ENCODE measurements around the gene JAG1. TPM values are rescaled to one million over a fixed set of nuclear protein-coding genes. Genes with fewer than 3 reads are reported as not detected.

The JAG1 gene
- total RNA-seq, 4 donors from 2014 or later, result 64.2 to 153 (median 85.7) TPM

DNA sequence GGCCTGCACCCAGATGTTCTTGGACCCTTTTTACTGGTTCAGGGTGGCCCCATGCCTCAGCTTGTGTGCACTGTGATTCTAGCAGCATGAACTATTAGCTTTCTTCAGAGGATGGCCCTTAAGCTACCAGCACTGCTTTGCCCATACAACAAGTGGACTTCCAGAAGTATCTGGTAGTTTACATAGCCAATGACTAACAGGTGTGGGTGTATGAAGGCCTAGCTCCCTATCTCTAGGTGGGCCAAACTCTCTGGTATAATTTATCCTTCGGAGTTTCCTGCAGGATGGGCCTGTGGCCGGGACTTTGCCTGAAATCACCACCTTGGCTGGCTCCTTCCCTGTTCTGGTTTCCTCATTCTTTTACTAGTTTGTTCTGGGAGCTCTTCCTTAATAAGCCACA is 26.1 kb upstream of the JAG1 start:
- ATAC-seq (ENCODE audit: low FRiP score) (no peak), DNase-seq (ENCODE audit: low spot score) (no peak)
- TF ChIP-seq, protein P1, sequence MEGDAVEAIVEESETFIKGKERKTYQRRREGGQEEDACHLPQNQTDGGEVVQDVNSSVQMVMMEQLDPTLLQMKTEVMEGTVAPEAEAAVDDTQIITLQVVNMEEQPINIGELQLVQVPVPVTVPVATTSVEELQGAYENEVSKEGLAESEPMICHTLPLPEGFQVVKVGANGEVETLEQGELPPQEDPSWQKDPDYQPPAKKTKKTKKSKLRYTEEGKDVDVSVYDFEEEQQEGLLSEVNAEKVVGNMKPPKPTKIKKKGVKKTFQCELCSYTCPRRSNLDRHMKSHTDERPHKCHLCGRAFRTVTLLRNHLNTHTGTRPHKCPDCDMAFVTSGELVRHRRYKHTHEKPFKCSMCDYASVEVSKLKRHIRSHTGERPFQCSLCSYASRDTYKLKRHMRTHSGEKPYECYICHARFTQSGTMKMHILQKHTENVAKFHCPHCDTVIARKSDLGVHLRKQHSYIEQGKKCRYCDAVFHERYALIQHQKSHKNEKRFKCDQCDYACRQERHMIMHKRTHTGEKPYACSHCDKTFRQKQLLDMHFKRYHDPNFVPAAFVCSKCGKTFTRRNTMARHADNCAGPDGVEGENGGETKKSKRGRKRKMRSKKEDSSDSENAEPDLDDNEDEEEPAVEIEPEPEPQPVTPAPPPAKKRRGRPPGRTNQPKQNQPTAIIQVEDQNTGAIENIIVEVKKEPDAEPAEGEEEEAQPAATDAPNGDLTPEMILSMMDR (IDR thresholded peaks at IDR 0.05), result no peak

DNA sequence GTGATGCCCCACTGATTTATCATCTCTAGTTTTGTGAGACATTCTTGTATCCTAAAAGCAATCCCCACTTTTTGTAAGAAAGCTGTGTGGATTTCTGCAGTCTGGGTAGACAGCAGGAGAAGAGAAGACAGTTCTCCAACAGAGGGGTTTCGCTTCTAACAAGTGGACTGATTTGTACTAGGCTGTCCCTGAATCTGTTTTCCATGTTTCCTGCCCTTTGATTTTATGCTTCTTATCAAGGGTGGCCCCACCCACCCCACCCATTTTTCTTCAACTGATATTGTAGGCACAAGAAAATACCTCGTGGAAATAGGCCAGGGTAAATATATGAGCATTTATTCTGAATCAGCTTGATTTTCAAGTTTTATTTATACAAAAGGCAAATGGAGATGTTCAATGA is 25.7 kb upstream of the JAG1 start:
- ATAC-seq (ENCODE audit: low FRiP score) (no peak), DNase-seq (ENCODE audit: low spot score) (no peak)
- TF ChIP-seq, protein P1 (IDR thresholded peaks at IDR 0.05), result no peak

DNA sequence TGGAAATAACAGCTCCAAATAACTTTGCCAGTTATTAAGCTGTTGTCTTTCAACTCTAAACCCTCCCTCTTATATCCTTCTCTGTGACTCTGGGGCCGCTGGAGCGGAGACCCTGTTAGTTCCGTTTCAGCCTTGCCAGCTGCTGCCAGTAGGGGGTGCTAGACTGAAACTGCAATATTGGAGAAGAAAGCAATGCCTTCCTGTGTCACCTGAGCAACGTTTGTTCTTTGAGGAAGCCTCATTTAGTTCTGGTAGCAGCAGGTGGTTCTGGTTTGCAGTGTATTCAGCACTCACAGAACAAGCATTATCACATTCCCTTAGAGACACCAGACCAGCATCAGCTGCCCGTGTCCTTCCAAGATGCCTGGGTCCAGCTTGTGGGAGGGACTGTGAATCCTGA is 22.9 kb upstream of the JAG1 start:
- no peak for ATAC-seq (ENCODE audit: low FRiP score)
- DNase-seq (ENCODE audit: low spot score), result no peak
- TF ChIP-seq, protein P1 (IDR thresholded peaks at IDR 0.05), result no peak

DNA sequence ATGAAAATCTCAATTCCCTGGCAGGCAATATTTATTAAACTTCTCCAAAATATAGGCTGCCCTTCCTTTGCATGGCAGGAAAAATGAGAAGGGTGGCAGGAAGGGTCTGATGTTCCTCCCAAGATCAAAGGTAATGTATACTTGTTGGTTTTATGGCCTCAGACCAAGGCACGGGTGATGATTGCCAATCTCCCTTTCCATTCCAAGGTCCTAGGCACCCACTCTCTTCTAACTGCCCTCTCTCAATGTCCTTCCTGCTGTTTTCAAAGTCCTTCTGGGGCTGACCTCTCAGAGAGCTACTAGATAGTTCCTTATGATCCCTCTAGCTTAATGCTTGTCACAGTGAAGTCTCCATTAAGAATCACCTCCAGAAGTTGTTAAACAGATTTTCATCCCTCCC is 15.6 kb upstream of the JAG1 start:
- TF ChIP-seq, protein P1 (IDR thresholded peaks at IDR 0.05), result no peak
- no peak for DNase-seq (ENCODE audit: low spot score)

DNA sequence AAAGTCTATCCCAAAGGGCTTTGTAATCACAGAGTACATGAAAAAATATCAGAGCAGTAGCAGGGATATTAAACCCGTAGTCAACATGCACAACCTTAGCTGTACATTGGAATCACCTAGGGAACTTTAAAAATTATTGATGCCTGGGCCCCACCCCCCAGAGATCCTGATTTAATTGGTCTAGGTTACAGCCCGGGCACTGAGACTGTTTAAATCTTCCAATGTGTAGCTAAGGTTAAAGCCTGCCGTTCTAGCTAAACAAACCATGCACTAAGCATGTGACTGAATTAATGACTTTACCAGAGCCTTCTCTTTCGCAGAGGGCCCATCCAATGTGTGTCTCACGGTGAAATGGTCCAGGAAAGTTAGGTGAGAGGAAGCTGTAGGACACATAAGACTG is 14.1 kb upstream of the JAG1 start:
- TF ChIP-seq, protein P1 (IDR thresholded peaks at IDR 0.05), result no peak
- ATAC-seq (ENCODE audit: low FRiP score), result no peak
- DNase-seq (ENCODE audit: low spot score), result no peak

More for the DNA sequence above, 15.6 kb upstream of the JAG1 start:
- ATAC-seq (ENCODE audit: low FRiP score), result no peak

DNA sequence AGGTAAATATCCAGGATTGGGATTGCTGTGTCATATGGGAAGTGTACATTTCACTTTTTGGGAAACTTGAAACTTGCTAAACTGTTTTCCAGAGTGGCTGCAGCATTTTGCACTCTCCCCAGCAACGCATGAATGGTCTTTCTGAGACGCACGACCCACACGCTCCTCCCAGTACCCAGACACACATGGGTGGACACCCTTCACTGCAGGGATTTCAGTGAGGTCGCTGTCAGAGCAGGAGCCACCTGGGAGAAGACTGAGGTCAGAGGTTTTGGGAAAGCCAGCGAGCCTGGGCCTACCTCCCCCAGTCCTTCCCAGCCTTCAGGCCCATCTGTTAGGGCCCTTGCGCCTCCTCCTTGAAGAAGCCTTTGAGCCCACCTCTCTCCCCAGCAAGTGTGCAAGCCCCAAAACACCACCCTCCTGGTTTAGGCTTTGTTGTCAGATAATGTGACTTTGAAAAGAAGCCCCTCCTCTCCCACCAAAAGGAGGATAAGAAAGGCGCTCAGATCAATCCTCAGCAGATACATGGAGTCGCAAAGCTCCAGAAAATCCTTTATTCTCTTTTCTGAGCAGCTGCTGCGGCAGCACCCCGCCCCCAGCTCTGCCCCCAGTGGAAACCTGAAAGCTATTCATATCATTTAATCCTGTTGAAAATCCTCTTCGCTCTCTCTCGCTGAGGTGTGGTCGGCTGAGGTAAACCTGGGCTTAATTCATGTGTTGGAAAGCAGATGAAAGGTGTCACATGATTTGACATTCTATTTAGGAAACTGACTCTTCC is 12.7 kb upstream of the JAG1 start:
- TF ChIP-seq, protein P1 (IDR thresholded peaks at IDR 0.05), result no peak
- ATAC-seq (ENCODE audit: low FRiP score) (no peak), DNase-seq (ENCODE audit: low spot score) (no peak)

DNA sequence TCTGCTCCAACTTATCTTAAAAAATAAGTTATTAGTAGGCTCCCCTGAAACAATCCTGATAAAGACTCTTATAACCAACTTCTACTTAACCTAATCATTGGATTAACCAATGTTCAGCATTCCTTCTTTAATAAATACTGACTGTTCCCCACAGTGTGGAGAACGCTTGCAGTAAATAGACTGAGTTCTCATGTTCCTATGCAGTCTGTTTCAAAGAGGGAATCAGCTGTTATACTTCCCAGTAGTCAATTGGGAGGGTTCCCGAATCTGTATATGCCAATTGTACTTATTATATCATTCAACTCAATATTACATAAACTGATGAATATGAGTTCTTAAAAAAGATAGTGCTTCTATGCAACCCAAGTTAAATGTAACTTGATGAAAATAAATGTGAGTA is 9.7 kb upstream of the JAG1 start:
- TF ChIP-seq, protein P1 (IDR thresholded peaks at IDR 0.05), result no peak
- no peak for DNase-seq (ENCODE audit: low spot score)
- ATAC-seq (ENCODE audit: low FRiP score), result no peak

Measured in omental fat pad (tissue), 4 donors.